Activated B cell treated with CpG ODN at 0.5 μM for 24 hours (primary cell): ENCODE results near the gene CCT2. TPM values are rescaled to one million over a fixed set of nuclear protein-coding genes. Genes with fewer than 3 reads are reported as not detected.
A peak's percentile ranks its signal among the peaks of the same experiment; 100 is the strongest.

Source experiments
- ATAC-seq: fragments of 200-7000 bp; cut with Tn5 transposase; one replicate; pipeline ENCODE4 v1.10.0; 2021; ENCODE audit warnings: low read depth, mild to moderate bottlenecking, moderate library complexity
- CTCF ChIA-PET: fragments of 350-600 bp; sonication (Branson Sonifier 250); formaldehyde crosslinking; loops from one replicate; lab custom pipeline; 2021; ENCODE audit warnings: antibody characterized with exemption; lab: Charles Lee
- POLR2A ChIA-PET: fragments of 350-600 bp; sonication (Branson Sonifier 250); formaldehyde crosslinking; loops from one replicate; lab custom pipeline; 2021; ENCODE audit warnings: antibody characterized with exemption; lab: Charles Lee
- DNase-seq: peaks from one replicate; pipeline ENCODE4 v3.0.0; 2022
- H3K27ac Mint-ChIP-seq: one replicate; pipeline ENCODE4 v1.8.0; 2020; ENCODE audit warnings: mixed read lengths
- H3K27me3 Mint-ChIP-seq: one replicate; pipeline ENCODE4 v1.8.0; 2021; ENCODE audit warnings: mixed read lengths
- H3K36me3 Mint-ChIP-seq: one replicate; pipeline ENCODE4 v1.8.0; 2021; ENCODE audit warnings: low read depth, mixed read lengths
- H3K4me1 Mint-ChIP-seq: one replicate; pipeline ENCODE4 v1.8.0; 2021; ENCODE audit warnings: mixed read lengths
- H3K4me3 Mint-ChIP-seq: one replicate; pipeline ENCODE4 v1.8.0; 2020; ENCODE audit warnings: mild to moderate bottlenecking, mixed read lengths
- H3K9me3 Mint-ChIP-seq: one replicate; pipeline ENCODE4 v1.8.0; 2020; ENCODE audit warnings: mixed read lengths
- CTCF ChIP-seq: fragments of 200-600 bp; IDR thresholded peaks from one replicate; pipeline ENCODE4 v1.8.0; 2022; ENCODE audit warnings: antibody characterized with exemption, mild to moderate bottlenecking
- intact Hi-C: fragments of 100-400 bp; cut with micrococcal nuclease; formaldehyde crosslinking; loops from one replicate; pipeline ENCODE4 v1.15.1; 2024
- total RNA-seq: library from RNA; stranded (reverse); gene quantifications from 2 replicates; pipeline ENCODE4 v1.2.3, GENCODE V29; 2022

The CCT2 gene
- total RNA-seq, 1 donor from 2014 or later, result 211 TPM

GRCh38 chr12:69555461-69555860 lies 29.8 kb upstream of the CCT2 start:
- H3K27ac Mint-ChIP-seq, result no peak overlapping the region
- peaks cover 2% of the 10 kb centered on the region for H3K4me1 Mint-ChIP-seq
- H3K27me3 Mint-ChIP-seq, result no peaks in the 10 kb centered on the region
- DNase-seq, result no peak
- no peak for TF ChIP-seq CTCF
- H3K36me3 Mint-ChIP-seq, result peaks cover 6% of the 10 kb centered on the region
- H3K9me3 Mint-ChIP-seq, result no peaks in the 10 kb centered on the region
- intact Hi-C loops, result no loop called here
- ATAC-seq, result no peak
- ChIA-PET POLR2A (interaction anchor here (0.7 kb wide), 1 partner anchor 16 kb away, joined by 3 read pairs; no protein-coding TSS in a partner anchor), CTCF (no interaction called here)
- no peak overlapping the region for H3K4me3 Mint-ChIP-seq

GRCh38 chr12:69556383-69556782 lies 28.9 kb upstream of the CCT2 start:
- H3K36me3 Mint-ChIP-seq, result peaks cover 4% of the 10 kb centered on the region
- ChIA-PET POLR2A (no interaction called here), CTCF (no interaction called here)
- peaks cover 2% of the 10 kb centered on the region for H3K4me1 Mint-ChIP-seq
- no peak for ATAC-seq
- no peaks in the 10 kb centered on the region for H3K9me3 Mint-ChIP-seq
- TF ChIP-seq CTCF, result no peak
- no peak for DNase-seq
- intact Hi-C loops, result no loop called here
- no peaks in the 10 kb centered on the region for H3K27me3 Mint-ChIP-seq
- no peak overlapping the region for H3K27ac Mint-ChIP-seq
- no peak overlapping the region for H3K4me3 Mint-ChIP-seq

DNA sequence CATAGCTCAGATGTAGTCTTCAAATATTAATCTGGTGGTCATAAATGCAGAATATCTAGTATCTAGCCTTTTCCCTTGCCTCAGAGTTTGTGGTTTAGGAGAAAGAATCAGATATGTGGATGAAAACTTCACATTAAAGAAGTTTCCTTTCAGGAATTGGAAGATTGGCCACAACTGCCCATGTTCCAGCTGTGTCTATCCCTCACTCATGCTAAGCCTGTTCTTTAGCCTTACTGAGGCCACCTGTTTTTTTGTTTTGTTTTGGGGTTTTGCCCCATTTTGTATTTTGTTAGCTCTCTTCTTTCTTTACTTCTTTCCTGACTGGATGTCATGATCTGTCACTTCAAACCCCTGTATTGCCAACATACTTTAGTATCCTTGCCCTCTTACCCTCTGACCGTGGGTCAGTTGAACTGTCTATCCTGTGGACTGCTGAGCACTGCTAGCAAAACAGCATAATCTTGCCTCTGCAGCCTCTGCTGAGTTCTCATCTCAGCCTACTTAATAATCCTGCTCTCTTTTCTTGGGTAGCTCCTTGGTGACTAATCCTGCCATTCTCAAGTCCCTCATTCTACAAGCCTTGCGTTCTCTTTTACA lies 22.0 kb upstream of the CCT2 start:
- no peak for ATAC-seq
- CTCF ChIA-PET, result interaction anchor here (1.2 kb wide), 1 partner anchor 8 kb away, joined by 4 read pairs; no protein-coding TSS in a partner anchor
- H3K9me3 Mint-ChIP-seq, result no peaks in the 10 kb centered on the region

GRCh38 chr12:69566603-69567002 lies 18.7 kb upstream of the CCT2 start:
- Mint-ChIP-seq H3K27me3 (no peaks in the 10 kb centered on the region), H3K4me3 (no peak overlapping the region), H3K9me3 (no peaks in the 10 kb centered on the region), H3K36me3 (peaks cover 33% of the 10 kb centered on the region), H3K27ac (no peak overlapping the region), H3K4me1 (no peaks in the 10 kb centered on the region)
- ATAC-seq (no peak), DNase-seq (no peak)
- POLR2A ChIA-PET, result interaction anchor here (0.6 kb wide), 1 partner anchor 47 kb away, joined by 3 read pairs; no protein-coding TSS in a partner anchor
- TF ChIP-seq CTCF, result no peak
- CTCF ChIA-PET, result interaction anchor here (0.8 kb wide), 1 partner anchor 208 kb away, joined by 3 read pairs; no protein-coding TSS in a partner anchor
- intact Hi-C loops, result no loop called here

More for the DNA sequence above, 22.0 kb upstream of the CCT2 start:
- TF ChIP-seq CTCF, result no peak
- Mint-ChIP-seq H3K27me3 (no peaks in the 10 kb centered on the region), H3K36me3 (peaks cover 12% of the 10 kb centered on the region), H3K27ac (no peak overlapping the region), H3K4me1 (peaks cover 2% of the 10 kb centered on the region), H3K4me3 (no peak overlapping the region)
- intact Hi-C loops, result no loop called here
- no peak for DNase-seq
- POLR2A ChIA-PET, result no interaction called here

- CTCF ChIA-PET, result interaction anchor here (0.9 to 5.5 kb wide), 7 partner anchors 9 to 411 kb away, joined by 3 to 91 read pairs (median 3); no protein-coding TSS in a partner anchor
- ATAC-seq (no peak), DNase-seq (no peak)
- intact Hi-C loops, result no loop called here
- no peak for TF ChIP-seq CTCF
- Mint-ChIP-seq H3K27me3 (no peaks in the 10 kb centered on the region), H3K27ac (peak overlapping the region; percentile 0), H3K9me3 (no peaks in the 10 kb centered on the region), H3K4me3 (no peak overlapping the region), H3K4me1 (no peaks in the 10 kb centered on the region), H3K36me3 (peaks cover 55% of the 10 kb centered on the region)
- POLR2A ChIA-PET, result interaction anchor here (0.6 kb wide), 1 partner anchor 59 kb away, joined by 3 read pairs; no protein-coding TSS in a partner anchor
Measured at GRCh38 chr12:69569236-69569635, 16.0 kb upstream of the CCT2 start.
